Mucosa of stomach (tissue), 1 donor: ENCODE data around the gene FAAP20.

ENCODE experiments used
- H3K27me3 ChIP-seq: one replicate; pipeline ENCODE4 v1.7.0; 2013; ENCODE audit warnings: mild to moderate bottlenecking, low read length; ENCODE audit not compliant: control insufficient read depth, insufficient read depth
- H3K36me3 ChIP-seq: one replicate; pipeline ENCODE4 v1.7.0; 2013; ENCODE audit warnings: low read length; ENCODE audit not compliant: control insufficient read depth, insufficient read depth
- H3K4me1 ChIP-seq: one replicate; pipeline ENCODE4 v1.7.0; 2013; ENCODE audit warnings: mild to moderate bottlenecking, low read length; ENCODE audit not compliant: control insufficient read depth, insufficient read depth
- H3K4me3 ChIP-seq: one replicate; pipeline ENCODE4 v1.7.0; 2013; ENCODE audit warnings: low read length
- H3K9ac ChIP-seq: one replicate; pipeline ENCODE4 v1.7.0; 2013; ENCODE audit warnings: mild to moderate bottlenecking, low read length, moderate library complexity
- H3K9me3 ChIP-seq: one replicate; pipeline ENCODE4 v1.7.0; 2013; ENCODE audit warnings: mild to moderate bottlenecking, low read length, moderate library complexity; ENCODE audit not compliant: control insufficient read depth
- donor health status: Pancreatic carcinoma.

FAAP20 gene

GRCh38 chr1:2195785-2196184 is 1.2 kb upstream of the FAAP20 start:
- H3K9me3 ChIP-seq, result no peaks in the 10 kb centered on the region
- peak overlapping the region; percentile 81 for H3K9ac ChIP-seq
- no peaks in the 10 kb centered on the region for H3K36me3 ChIP-seq
- no peaks in the 10 kb centered on the region for H3K27me3 ChIP-seq
- H3K4me1 ChIP-seq, result peaks cover 57% of the 10 kb centered on the region
- no peak overlapping the region for H3K4me3 ChIP-seq

DNA sequence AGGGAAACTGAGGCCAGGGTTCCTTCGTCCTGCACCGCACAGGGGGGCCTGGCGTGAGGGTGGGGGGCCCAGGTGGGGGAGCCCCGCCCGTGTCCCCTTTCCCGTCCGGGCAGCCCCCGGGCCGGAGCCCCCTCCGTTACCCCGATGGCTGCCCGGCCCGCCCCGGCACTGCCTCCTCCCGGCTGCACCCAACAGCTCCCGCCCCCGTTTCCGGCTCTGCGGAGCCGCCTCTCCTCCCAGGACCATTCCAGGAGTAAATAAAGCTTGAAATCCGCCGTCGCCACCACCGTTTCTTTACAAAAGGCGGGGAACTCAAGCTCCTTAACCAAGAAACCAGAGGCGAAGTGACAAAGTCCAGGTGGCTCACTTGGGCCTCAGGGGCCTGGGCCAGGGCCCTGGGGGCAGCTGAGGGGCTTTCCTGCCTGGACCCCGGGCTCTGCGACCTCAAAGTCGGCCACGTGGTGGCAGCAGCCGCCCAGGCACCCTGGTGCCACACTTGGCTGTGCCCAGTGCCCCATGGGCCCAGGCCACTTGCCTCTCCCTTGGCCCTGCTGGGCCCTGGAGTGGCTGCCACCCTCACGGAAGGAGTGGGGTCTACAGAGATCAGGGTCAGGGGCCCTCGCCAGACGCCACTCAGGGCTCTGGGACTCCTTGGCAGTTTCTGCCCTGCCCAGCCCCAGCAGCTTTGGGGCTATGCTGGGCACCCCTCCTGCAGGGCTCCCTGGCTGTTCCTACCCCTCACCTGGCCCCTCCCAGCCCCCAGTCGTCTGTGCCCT is 514 bp upstream of the FAAP20 start:
- peak overlapping the region; percentile 36 for H3K4me3 ChIP-seq
- no peaks in the 10 kb centered on the region for H3K9me3 ChIP-seq
- peaks cover 64% of the 10 kb centered on the region for H3K4me1 ChIP-seq
- H3K27me3 ChIP-seq, result no peaks in the 10 kb centered on the region
- peak overlapping the region; percentile 81 for H3K9ac ChIP-seq
- no peaks in the 10 kb centered on the region for H3K36me3 ChIP-seq

DNA sequence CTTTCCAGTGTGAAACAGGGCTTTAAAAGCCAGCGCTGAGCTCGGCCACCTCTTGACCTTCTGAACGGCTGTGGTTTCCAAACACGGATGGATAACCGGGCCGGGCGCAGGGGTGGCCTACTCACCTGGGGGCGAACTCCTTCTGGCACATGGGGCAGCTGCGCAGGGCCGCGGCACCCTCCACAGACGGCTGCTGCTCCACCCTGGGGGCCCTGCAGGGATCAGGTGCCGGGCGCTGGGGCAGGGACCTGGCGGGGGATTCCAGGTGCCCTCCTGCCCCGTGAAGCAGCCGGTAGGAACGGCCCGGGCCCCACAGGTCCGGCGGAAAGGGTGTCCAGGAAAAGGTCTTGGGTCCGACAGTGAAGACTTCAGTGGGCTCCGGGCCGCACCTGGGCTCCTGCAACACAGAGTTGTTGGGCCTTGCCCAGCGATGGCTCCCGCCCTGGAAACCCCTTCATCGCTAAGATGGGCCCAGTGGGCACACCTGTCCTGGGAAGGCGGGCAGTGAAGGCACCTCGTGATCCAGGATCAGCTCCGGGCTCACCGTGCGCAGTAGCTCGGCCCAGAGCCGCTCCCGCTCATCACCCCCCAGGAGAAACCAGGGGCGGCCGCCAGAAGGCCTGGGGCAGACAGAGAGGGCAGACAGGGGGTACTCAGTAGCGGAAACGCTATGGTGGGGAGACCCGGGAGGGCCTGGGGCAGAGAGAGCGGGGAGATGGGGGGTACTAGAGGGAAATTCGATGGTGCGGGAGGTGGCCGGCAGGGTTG is 874 bp downstream of the FAAP20 start:
- Histone ChIP-seq H3K36me3 (no peaks in the 10 kb centered on the region), H3K9me3 (no peaks in the 10 kb centered on the region), H3K27me3 (no peaks in the 10 kb centered on the region), H3K4me1 (peaks cover 59% of the 10 kb centered on the region), H3K4me3 (no peak overlapping the region), H3K9ac (peak overlapping the region; percentile 57)

DNA sequence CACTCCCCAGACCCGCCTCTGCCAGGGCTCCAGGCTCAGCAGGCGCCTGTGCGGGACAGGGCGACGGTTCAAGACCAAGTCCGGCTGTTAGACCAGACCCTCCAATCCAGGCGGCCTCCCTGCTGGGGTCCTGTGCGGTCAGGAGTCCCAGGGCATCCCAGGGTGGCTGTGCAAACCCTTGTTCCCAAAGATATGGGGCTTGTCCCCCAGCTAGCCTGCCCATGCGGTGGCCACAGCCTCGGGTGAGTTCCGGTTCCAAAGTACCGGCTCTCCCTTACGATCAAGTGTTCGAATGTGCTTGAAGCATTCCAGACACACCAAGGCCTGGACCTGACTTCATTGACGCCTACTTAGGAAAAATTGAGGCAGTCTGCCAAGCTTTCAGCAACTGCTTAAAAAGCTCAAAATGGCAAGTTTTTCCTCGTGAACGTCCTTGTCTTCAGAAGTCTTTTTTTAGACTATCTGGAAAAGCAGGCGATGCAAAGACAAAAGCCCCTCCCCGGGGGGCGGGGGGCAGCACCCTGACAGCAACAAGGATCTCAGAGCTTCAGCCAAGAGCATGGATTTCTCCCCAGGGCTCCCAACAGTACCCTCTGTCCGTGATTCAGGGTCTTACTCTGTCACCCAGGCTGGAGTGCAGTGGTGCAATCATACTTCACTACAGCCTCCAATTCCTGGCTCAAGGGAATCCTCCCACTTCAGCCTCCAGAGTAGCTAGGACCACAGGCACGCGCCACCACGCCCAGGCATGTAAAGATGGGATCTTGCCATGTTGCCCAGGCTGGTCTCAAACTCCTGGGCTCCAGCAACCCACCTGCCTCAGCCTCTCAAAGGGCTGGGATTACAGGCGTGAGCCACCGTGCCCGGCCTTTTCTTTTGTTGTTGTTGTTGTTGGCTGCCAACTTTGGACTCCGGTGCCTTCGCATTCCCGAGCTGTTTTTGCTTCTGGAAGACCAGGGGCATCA is 2.3 kb downstream of the FAAP20 start:
- Histone ChIP-seq H3K9ac (no peak overlapping the region), H3K9me3 (no peaks in the 10 kb centered on the region), H3K4me3 (no peak overlapping the region), H3K36me3 (no peaks in the 10 kb centered on the region), H3K4me1 (peaks cover 56% of the 10 kb centered on the region), H3K27me3 (no peaks in the 10 kb centered on the region)

DNA sequence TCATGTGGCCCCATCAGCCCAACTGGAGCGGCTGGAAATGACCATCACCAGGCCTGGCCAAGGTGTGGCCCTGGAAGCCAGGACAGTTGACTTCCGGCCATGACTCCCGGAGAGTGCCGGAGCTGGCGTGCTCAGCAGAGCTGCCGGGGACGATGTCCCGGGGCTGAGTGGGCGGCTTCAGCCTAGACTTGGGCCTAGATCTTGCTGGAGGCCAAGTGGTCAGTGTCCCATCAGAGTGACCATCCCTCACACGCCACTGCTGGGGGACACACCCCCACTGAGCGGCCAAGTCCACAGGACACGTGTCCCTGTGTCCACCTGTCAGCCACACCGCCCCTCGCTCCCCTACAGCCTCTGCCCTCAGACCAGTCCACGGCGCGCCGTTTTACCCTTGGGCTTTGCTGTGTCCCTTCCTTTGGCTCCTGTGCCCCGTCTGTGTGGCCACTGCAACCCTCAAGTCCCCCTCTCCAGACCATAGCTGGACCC is 4.0 kb downstream of the FAAP20 start:
- peaks cover 46% of the 10 kb centered on the region for H3K4me1 ChIP-seq
- H3K36me3 ChIP-seq, result no peaks in the 10 kb centered on the region
- peak overlapping the region; percentile 63 for H3K4me3 ChIP-seq
- no peaks in the 10 kb centered on the region for H3K27me3 ChIP-seq
- peak overlapping the region; percentile 66 for H3K9ac ChIP-seq
- no peaks in the 10 kb centered on the region for H3K9me3 ChIP-seq

GRCh38 chr1:2189459-2190425 is 4.8 kb downstream of the FAAP20 start:
- peak overlapping the region; percentile 63 for H3K4me3 ChIP-seq
- peaks cover 41% of the 10 kb centered on the region for H3K4me1 ChIP-seq
- peak overlapping the region; percentile 66 for H3K9ac ChIP-seq
- no peaks in the 10 kb centered on the region for H3K36me3 ChIP-seq
- no peaks in the 10 kb centered on the region for H3K27me3 ChIP-seq
- H3K9me3 ChIP-seq, result no peaks in the 10 kb centered on the region

- Histone ChIP-seq H3K9me3 (no peaks in the 10 kb centered on the region), H3K4me1 (peaks cover 34% of the 10 kb centered on the region), H3K27me3 (no peaks in the 10 kb centered on the region), H3K4me3 (no peak overlapping the region), H3K9ac (no peak overlapping the region), H3K36me3 (no peaks in the 10 kb centered on the region)
These were observed 6.2 kb downstream of the FAAP20 start for GRCh38 chr1:2188336-2188735.

DNA sequence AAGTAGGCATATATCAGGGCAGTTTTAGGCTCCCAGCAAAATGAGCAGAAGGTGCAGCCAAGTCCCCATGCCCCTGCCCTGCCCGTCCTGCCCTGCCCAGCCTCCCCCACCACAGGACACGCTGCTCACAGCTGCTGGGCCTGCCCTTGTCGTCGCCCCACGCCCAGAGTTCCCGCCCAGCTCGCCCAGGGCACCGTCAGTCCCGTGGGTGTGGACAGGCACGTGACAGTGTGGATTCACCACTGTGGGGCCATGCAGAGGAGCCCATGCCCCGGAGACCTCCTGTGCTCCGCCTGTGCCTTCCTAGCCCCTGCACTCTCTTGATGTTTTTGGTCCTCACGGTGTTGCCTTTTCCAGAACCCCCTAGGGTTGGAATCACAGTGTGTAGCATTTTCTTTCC is 7.0 kb downstream of the FAAP20 start:
- no peaks in the 10 kb centered on the region for H3K9me3 ChIP-seq
- peaks cover 28% of the 10 kb centered on the region for H3K4me1 ChIP-seq
- H3K36me3 ChIP-seq, result no peaks in the 10 kb centered on the region
- no peak overlapping the region for H3K9ac ChIP-seq
- no peak overlapping the region for H3K4me3 ChIP-seq
- H3K27me3 ChIP-seq, result no peaks in the 10 kb centered on the region

DNA sequence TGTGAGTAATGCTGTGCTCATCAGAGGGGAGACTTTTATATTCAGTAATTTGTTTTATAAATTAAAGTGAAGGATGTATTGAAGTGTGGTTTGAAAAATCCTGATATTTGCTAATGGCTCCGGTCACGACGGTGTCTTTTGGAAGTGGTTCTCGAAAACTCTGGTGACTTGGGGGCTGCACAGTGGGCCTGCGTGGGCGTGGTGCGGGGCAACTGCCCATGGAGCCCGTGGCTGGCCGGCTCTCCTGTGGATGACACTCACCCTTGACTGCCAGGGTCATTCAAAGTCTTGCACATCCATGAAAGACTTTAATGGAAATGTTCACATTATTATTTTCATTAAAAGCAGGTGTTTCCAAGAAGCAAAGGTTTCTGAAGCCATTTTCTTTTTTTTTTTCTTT is 7.7 kb downstream of the FAAP20 start:
- H3K4me1 ChIP-seq, result peaks cover 22% of the 10 kb centered on the region
- no peaks in the 10 kb centered on the region for H3K27me3 ChIP-seq
- H3K9me3 ChIP-seq, result no peaks in the 10 kb centered on the region
- no peak overlapping the region for H3K9ac ChIP-seq
- no peak overlapping the region for H3K4me3 ChIP-seq
- no peaks in the 10 kb centered on the region for H3K36me3 ChIP-seq

DNA sequence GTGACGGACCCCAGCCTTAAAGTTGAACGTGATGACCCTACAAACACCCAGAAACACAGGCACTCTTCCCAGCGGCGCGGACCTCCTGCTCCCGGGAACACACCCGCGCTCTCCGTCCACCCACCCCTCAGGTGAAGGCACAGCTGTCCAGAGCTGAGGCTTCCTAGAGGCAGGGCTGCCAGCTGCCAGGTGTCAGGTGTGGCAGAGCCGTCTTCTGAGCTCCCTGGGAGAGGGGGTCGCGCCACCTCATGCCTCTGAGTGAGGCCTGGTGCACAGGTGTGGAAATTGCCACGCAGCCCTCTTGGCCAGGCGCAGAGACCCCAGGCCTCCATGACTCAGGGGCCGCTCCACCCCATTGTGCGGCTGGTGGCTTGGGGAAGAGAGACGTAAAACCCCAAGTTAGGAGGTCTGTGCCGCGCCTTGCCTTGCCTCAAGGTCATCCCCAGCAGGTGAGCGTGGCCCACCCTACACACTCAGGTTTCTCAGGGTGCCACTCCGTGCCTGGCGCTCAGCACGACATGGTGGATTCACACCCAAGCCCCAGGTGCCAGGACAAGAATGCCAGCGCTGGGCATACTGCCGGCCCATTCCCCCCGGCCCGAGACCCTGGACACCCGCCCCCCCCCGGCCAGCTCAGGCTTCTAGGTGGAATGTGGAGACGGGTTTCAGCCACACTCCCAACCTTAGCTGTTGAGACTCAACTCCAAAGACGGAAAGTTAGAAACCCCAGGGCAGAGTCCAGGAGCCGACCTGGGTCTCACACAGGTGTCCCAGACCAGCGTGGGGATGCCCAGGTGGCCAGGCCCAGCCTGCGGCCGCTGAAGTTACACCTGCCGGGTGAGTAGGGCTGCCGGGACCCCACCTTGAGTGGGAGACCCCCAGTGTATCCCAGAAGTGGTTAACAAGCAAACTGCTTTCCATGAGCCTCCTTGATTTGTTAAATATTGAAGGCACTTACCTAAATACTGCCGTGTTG is 8.4 kb downstream of the FAAP20 start:
- H3K27me3 ChIP-seq, result no peaks in the 10 kb centered on the region
- no peak overlapping the region for H3K9ac ChIP-seq
- H3K36me3 ChIP-seq, result no peaks in the 10 kb centered on the region
- no peaks in the 10 kb centered on the region for H3K9me3 ChIP-seq
- peaks cover 22% of the 10 kb centered on the region for H3K4me1 ChIP-seq
- no peak overlapping the region for H3K4me3 ChIP-seq
